H1 (cell line): Measurements from ENCODE around the gene SAPCD1. TPM values are rescaled to one million over a fixed set of nuclear protein-coding genes. Genes with fewer than 3 reads are reported as not detected.

Experiments
- CTCF ChIA-PET: fragments of 300-600 bp; sonication (Branson Sonifier 250); formaldehyde crosslinking; loops from one replicate; lab custom pipeline; 2021; ENCODE audit not compliant: partially characterized antibody; lab: Charles Lee
- POLR2A ChIA-PET: fragments of 300-600 bp; sonication (Branson Sonifier 250); formaldehyde crosslinking; loops from one replicate; lab custom pipeline; 2021; ENCODE audit warnings: inconsistent platforms; ENCODE audit not compliant: partially characterized antibody; lab: Charles Lee
- DNase-seq, 2 experiments: peaks; one replicate each; pipeline versions ENCODE4 v3.0.0 to v3.0.0-alpha.2; 2010 to 2022; ENCODE audit warnings: low spot score in 2 of 2, low read depth in 1 of 2, mixed read lengths in 1 of 2
- FAIRE-seq: peaks from 2 replicates; lab custom pipeline; 2011; peaks lifted over from hg19 to GRCh38; lab: Jason Lieb, UNC
- H2AFZ ChIP-seq: 2 replicates; pipeline ENCODE4 v1.8.1; 2012; ENCODE audit warnings: low read length, inconsistent platforms
- H2AK5ac ChIP-seq: 2 replicates; pipeline ENCODE4 v1.6.1; 2013; ENCODE audit warnings: low read depth, low read length
- H2BK120ac ChIP-seq: replicated peaks from 2 replicates; pipeline ENCODE3; 2013; ENCODE audit warnings: low read depth, low read length, inconsistent platforms
- H2BK12ac ChIP-seq: 2 replicates; pipeline ENCODE4 v1.6.1; 2013; ENCODE audit warnings: low read depth, low read length
- H2BK15ac ChIP-seq: 2 replicates; pipeline ENCODE4 v1.6.1; 2013; ENCODE audit warnings: low read length
- H2BK20ac ChIP-seq: 2 replicates; pipeline ENCODE4 v1.6.1; 2013; ENCODE audit warnings: low read length
- H2BK5ac ChIP-seq: 2 replicates; pipeline ENCODE4 v1.6.1; 2013; ENCODE audit warnings: low read depth, low read length
- H3K14ac ChIP-seq: 2 replicates; pipeline ENCODE4 v1.6.1; 2013; ENCODE audit warnings: inconsistent platforms; ENCODE audit not compliant: insufficient read length
- H3K18ac ChIP-seq: 2 replicates; pipeline ENCODE4 v1.6.1; 2013; ENCODE audit warnings: low read length; ENCODE audit errors: extremely low read depth
- H3K23ac ChIP-seq: 2 replicates; pipeline ENCODE4 v1.6.1; 2013; ENCODE audit warnings: inconsistent platforms; ENCODE audit not compliant: insufficient read length
- H3K23me2 ChIP-seq: 2 replicates; pipeline ENCODE4 v1.6.1; 2013; ENCODE audit warnings: low read depth, low read length
- H3K27ac ChIP-seq: 2 replicates; pipeline ENCODE4 v1.6.1; 2011; ENCODE audit warnings: low read depth, low read length, inconsistent platforms
- H3K27me3 ChIP-seq, 4 experiments: replicated peaks in 1 of 4; 1 replicate in 1 of 4; 2 replicates in 3 of 4; pipeline versions ENCODE4 v1.6.1 to v1.8.1; 2011 to 2013; ENCODE audit warnings: low read length in 3 of 4, mild to moderate bottlenecking in 3 of 4, inconsistent platforms in 2 of 4, mixed read lengths in 2 of 4, moderate library complexity in 1 of 4; ENCODE audit not compliant: control insufficient read depth in 3 of 4, insufficient read depth in 3 of 4; ENCODE audit errors: extremely low read depth in 1 of 4
- H3K36me3 ChIP-seq, 4 experiments: 2 replicates each; pipeline versions ENCODE4 v1.6.1 to v1.8.1; 2011 to 2013; ENCODE audit warnings: mild to moderate bottlenecking in 4 of 4, low read length in 3 of 4, moderate library complexity in 2 of 4, control low read depth in 1 of 4, inconsistent platforms in 1 of 4; ENCODE audit not compliant: insufficient read depth in 4 of 4, control insufficient read depth in 2 of 4
- H3K4ac ChIP-seq: replicated peaks from 2 replicates; pipeline ENCODE3; 2013; ENCODE audit warnings: low read length, low read depth, mixed read lengths, inconsistent platforms; ENCODE audit not compliant: insufficient read length
- H3K4me1 ChIP-seq, 4 experiments: replicated peaks in 1 of 4; 1 replicate in 1 of 4; 2 replicates in 3 of 4; pipeline versions ENCODE4 v1.6.1 to v1.8.1; 2011 to 2013; ENCODE audit warnings: low read length in 3 of 4, inconsistent platforms in 2 of 4, mixed read lengths in 1 of 4; ENCODE audit not compliant: insufficient read depth in 4 of 4, control insufficient read depth in 3 of 4
- H3K4me2 ChIP-seq, 2 experiments: 2 replicates each; pipeline versions ENCODE4 v1.6.1 to v1.8.1; 2011 to 2013; ENCODE audit warnings: low read depth in 2 of 2, low read length in 2 of 2, control low read depth in 1 of 2, inconsistent platforms in 1 of 2, mild to moderate bottlenecking in 1 of 2; ENCODE audit not compliant: insufficient read depth in 1 of 2
- H3K4me3 ChIP-seq, 4 experiments: fragments of 200-600, 300-600 bp in 1 of 4; sonication (generic), shearing (Covaris generic), sonication (Bioruptor Twin) in 1 of 4; 2 replicates each; pipeline versions ENCODE4 v1.5.1 to v1.8.1; 2011 to 2016; ENCODE audit warnings: low read length in 4 of 4, low read depth in 3 of 4, control low read depth in 2 of 4, inconsistent platforms in 2 of 4, mild to moderate bottlenecking in 2 of 4, mixed read lengths in 1 of 4, moderate library complexity in 1 of 4; ENCODE audit not compliant: insufficient read depth in 2 of 4; ENCODE audit errors: extremely low read depth in 1 of 4
- H3K56ac ChIP-seq: replicated peaks from 2 replicates; pipeline ENCODE3; 2013; ENCODE audit warnings: low read depth, mild to moderate bottlenecking, mixed read lengths, low read length, inconsistent platforms; ENCODE audit not compliant: insufficient read length
- H3K79me1 ChIP-seq: 2 replicates; pipeline ENCODE4 v1.6.1; 2013; ENCODE audit warnings: low read depth, low read length, control low read depth
- H3K79me2 ChIP-seq, 2 experiments: 2 replicates each; pipeline versions ENCODE4 v1.6.1 to v1.8.1; 2012 to 2013; ENCODE audit warnings: low read length in 2 of 2, mild to moderate bottlenecking in 2 of 2, inconsistent platforms in 1 of 2; ENCODE audit not compliant: insufficient read depth in 2 of 2, control insufficient read depth in 1 of 2
- H3K9ac ChIP-seq, 4 experiments: replicated peaks in 1 of 4; 1 replicate in 1 of 4; 2 replicates in 3 of 4; pipeline versions ENCODE4 v1.6.1 to v1.8.1; 2011 to 2013; ENCODE audit warnings: low read depth in 3 of 4, low read length in 3 of 4, control low read depth in 2 of 4, mild to moderate bottlenecking in 2 of 4, moderate library complexity in 2 of 4, inconsistent platforms in 1 of 4; ENCODE audit errors: extremely low read depth in 1 of 4
- H3K9me3 ChIP-seq, 2 experiments: 2 replicates each; pipeline versions ENCODE4 v1.6.1 to v1.8.1; 2012 to 2013; ENCODE audit warnings: mild to moderate bottlenecking in 2 of 2, moderate library complexity in 2 of 2, control low read depth in 1 of 2, inconsistent platforms in 1 of 2, low read depth in 1 of 2, low read length in 1 of 2, mixed read lengths in 1 of 2; ENCODE audit not compliant: insufficient read depth in 2 of 2
- H4K20me1 ChIP-seq, 2 experiments: replicated peaks in 1 of 2; 2 replicates each; pipeline versions ENCODE3 to v1.8.1; 2011 to 2013; ENCODE audit warnings: inconsistent platforms in 2 of 2, low read length in 2 of 2, mild to moderate bottlenecking in 1 of 2; ENCODE audit not compliant: insufficient read depth in 2 of 2, control insufficient read depth in 1 of 2
- H4K5ac ChIP-seq: 2 replicates; pipeline ENCODE4 v1.6.1; 2013; ENCODE audit warnings: low read length, low read depth, mixed read lengths, inconsistent platforms; ENCODE audit not compliant: insufficient read length
- H4K8ac ChIP-seq: 2 replicates; pipeline ENCODE4 v1.8.0; 2013; ENCODE audit warnings: mild to moderate bottlenecking, moderate library complexity, low read length, inconsistent platforms; ENCODE audit not compliant: insufficient read depth; ENCODE audit errors: extremely low read depth
- H4K91ac ChIP-seq: replicated peaks from 2 replicates; pipeline ENCODE3; 2013; ENCODE audit warnings: low read length, mixed read lengths, inconsistent platforms; ENCODE audit not compliant: insufficient read length
- EP300 ChIP-seq, 2 experiments: IDR thresholded peaks; 1 replicate in 1 of 2; 2 replicates in 1 of 2; pipeline ENCODE4 v1.6.1; 2011 to 2012; ENCODE audit warnings: low read depth in 2 of 2, low read length in 2 of 2, mild to moderate bottlenecking in 2 of 2, borderline replicate concordance in 1 of 2, inconsistent platforms in 1 of 2, moderate library complexity in 1 of 2
- RAD21 ChIP-seq, 2 experiments: IDR thresholded peaks in 1 of 2; conservative IDR thresholded peaks in 1 of 2; 2 replicates each; pipeline ENCODE4 v1.6.1; 2011; ENCODE audit warnings: low read depth in 2 of 2, low read length in 2 of 2, improper control_type of control experiment in 1 of 2, inconsistent platforms in 1 of 2, mild to moderate bottlenecking in 1 of 2, moderate library complexity in 1 of 2
- RNF2 ChIP-seq: fragments of 200-900, 300-1000 bp; sonication (generic); IDR thresholded peaks from 2 replicates; pipeline ENCODE4 v1.7.1; 2016; ENCODE audit warnings: borderline replicate concordance, low read depth, mild to moderate bottlenecking, antibody characterized with exemption, low read length; ENCODE audit not compliant: poor library complexity, severe bottlenecking; ENCODE audit errors: missing control alignments
- WGBS, 2 experiments: shearing (Covaris generic) in 1 of 2; methylation state at CpG; one replicate each; pipeline versions ENCODE4 v1.1.6 to v1.1.7; 2013 to 2015; ENCODE audit warnings: low lambda C conversion rate in 2 of 2, mixed read lengths in 2 of 2, inconsistent platforms in 1 of 2, low coverage in 1 of 2, missing lambda C conversion rate in 1 of 2; ENCODE audit not compliant: insufficient replicate concordance in 2 of 2, insufficient coverage in 1 of 2, insufficient read length in 1 of 2; ENCODE audit errors: extremely low coverage in 1 of 2, missing lambda C conversion rate in 1 of 2; 5-methylcytosine and 5-hydroxymethylcytosine counted together
- polyA plus RNA-seq, 7 experiments: library from polyadenylated mRNA; depleted of rRNA in 3 of 7; stranded (reverse) in 5 of 7; unstranded in 2 of 7; fragments of >200 nt in 5 of 7; fragments of 200-250 nt in 2 of 7; gene quantifications; 1 replicate in 5 of 7; 2 replicates in 1 of 7; 4 replicates in 1 of 7; pipeline versions ENCODE4 v1.2.1 to v1.2.3, GENCODE V29; 2011 to 2013; ENCODE audit warnings: missing spikeins in 2 of 7, mixed read lengths in 2 of 7
- total RNA-seq: library from RNA; stranded (reverse); fragmentation: NEBNext Ultra II Directional; extraction: Animal tissue kit (Norgen Biotek cat#: 25700); gene quantifications from 2 replicates; pipeline ENCODE4 v1.2.1, GENCODE V29; 2021

The SAPCD1 gene
- total and polyA plus RNA-seq, 2 of the 8 experiments (the other 6 are each of a cell fraction or from before 2014, with no cell fraction given), result 3.1 to 5.9 TPM

GRCh38 chr6:31720196-31720770, 42.2 kb upstream of the SAPCD1 start:
- Histone ChIP-seq H3K9ac (no peak overlapping the region), H3K27ac (no peak overlapping the region), H4K20me1 (no peaks in the 10 kb centered on the region), H3K36me3 (no peaks in the 10 kb centered on the region), H3K23ac (no peak overlapping the region), H4K91ac (peak overlapping the region; percentile 60), H2BK15ac (0 out of 2 replicates have a peak overlapping the region, but pooled peaks have one; percentile 8), H3K27me3 (no peaks in the 10 kb centered on the region), H3K18ac (no peak overlapping the region), H3K23me2 (no peaks in the 10 kb centered on the region), H3K4ac (no peak overlapping the region), H3K79me2 (no peaks in the 10 kb centered on the region), H2BK120ac (no peak overlapping the region), H2BK12ac (peak overlapping the region; percentile 81; the same call in 1 of the 2 replicates), H3K56ac (no peak overlapping the region), H2BK20ac (no peak overlapping the region; the same call in 1 of the 2 replicates), H2BK5ac (no peak overlapping the region), H2AFZ (no peak overlapping the region), H4K5ac (no peak overlapping the region), H3K4me1 (peaks cover 2 to 19% (median 17%) of the 10 kb centered on the region in 4 experiments), H3K79me1 (no peaks in the 10 kb centered on the region), H3K4me3 (no peak overlapping the region), H3K9me3 (no peaks in the 10 kb centered on the region), H3K14ac (no peak overlapping the region), H3K4me2 (no peak overlapping the region), H2AK5ac (no peak overlapping the region), H4K8ac (no peak overlapping the region)
- CTCF ChIA-PET, result interaction anchor here (1.2 to 3.7 kb wide), 3 partner anchors 9 to 43 kb away, joined by 3 to 18 read pairs (median 4); no protein-coding TSS in a partner anchor
- DNase-seq (no peak), FAIRE-seq (no peak)
- POLR2A ChIA-PET, result interaction anchor here (0.6 to 3.5 kb wide), 5 partner anchors 9 to 549 kb away, joined by 3 to 10 read pairs (median 6); partner anchors contain the start of gene MSH5
- TF ChIP-seq RNF2 (no peak), RAD21 (IDR thresholded peaks at IDR 0.05 in 1 of 2, conservative IDR thresholded peaks at IDR 0.05 in 1 of 2; ENCODE audit: low read depth in 2 of 2, low read length in 2 of 2) (no peak), EP300 (IDR thresholded peaks at IDR 0.05; ENCODE audit: borderline replicate concordance in 1 of 2, low read depth in 2 of 2, low read length in 2 of 2) (no peak)
- 86% methylated on average over 5 of the region's 5 CpGs; no CpG with 5 or more reads in 1 of the 2 experiments for WGBS, 2 experiments
